Activated gamma-delta T cell (primary cell): ENCODE measurements around the gene MSANTD2.
"Not testable (repeated sequence)": the region's sequence is repeated elsewhere in the genome, so short reads cannot be mapped to it uniquely, and the experiment has no call there.

Experiments
- DNase-seq: peaks from one replicate; lab custom pipeline; 2025; lab: John Stamatoyannopoulos, UW

MSANTD2 gene

GRCh38 chr11:124776865-124777645 lies 23.2 kb downstream of the MSANTD2 start:
- no peak for DNase-seq

GRCh38 chr11:124770959-124771358 lies 29.2 kb downstream of the MSANTD2 start:
- not testable (repeated sequence) for DNase-seq

GRCh38 chr11:124769806-124770774 lies 30.1 kb downstream of the MSANTD2 start:
- no peak for DNase-seq

GRCh38 chr11:124768914-124769313 lies 31.3 kb downstream of the MSANTD2 start:
- DNase-seq: no peak

- DNase-seq: no peak
Observed at GRCh38 chr11:124766156-124766555, 34.0 kb downstream of the MSANTD2 start.

GRCh38 chr11:124763156-124763947 lies 36.9 kb downstream of the MSANTD2 start:
- DNase-seq: peak; percentile 62

- no peak for DNase-seq
Observed at GRCh38 chr11:124762624-124763155, 37.5 kb downstream of the MSANTD2 start.

- peak; percentile 49 for DNase-seq
Observed at GRCh38 chr11:124762105-124762623, 38.0 kb downstream of the MSANTD2 start, which contains the start of gene ESAM. Gene ESAM (minus strand): TSS chr11:124762290. CDS start chr11:124762154, 136 bp downstream.

- no peak for DNase-seq
Observed at GRCh38 chr11:124761301-124762104, 38.7 kb downstream of the MSANTD2 start.

- DNase-seq: no peak
Observed at GRCh38 chr11:124760806-124761205, 39.4 kb downstream of the MSANTD2 start.

- DNase-seq: no peak
Observed at GRCh38 chr11:124760205-124760652, 40.0 kb downstream of the MSANTD2 start.

GRCh38 chr11:124759266-124760204 lies 40.7 kb downstream of the MSANTD2 start:
- DNase-seq: no peak

GRCh38 chr11:124758355-124759265 lies 41.6 kb downstream of the MSANTD2 start:
- peak; percentile 34 for DNase-seq

- DNase-seq: no peak
Observed at GRCh38 chr11:124757320-124757719, 42.9 kb downstream of the MSANTD2 start.

- DNase-seq: no peak
Observed at GRCh38 chr11:124756753-124757227, 43.4 kb downstream of the MSANTD2 start.

- no peak for DNase-seq
Observed at GRCh38 chr11:124756033-124756752, 44.0 kb downstream of the MSANTD2 start.

- DNase-seq: no peak
Observed at GRCh38 chr11:124754710-124755109, 45.5 kb downstream of the MSANTD2 start.
